K562 (cell line): ENCODE measurements around the gene NPM1. TPM values are rescaled to one million over a fixed set of nuclear protein-coding genes. Genes with fewer than 3 reads are reported as not detected.

ENCODE experiments used
- CHD7 ChIP-seq: fragments of 200-600 bp; sonication (generic); IDR thresholded peaks from one replicate; pipeline ENCODE4 v1.6.1; 2012; ENCODE audit warnings: mild to moderate bottlenecking, low read depth, low read length, inconsistent platforms
- ZBTB7A ChIP-seq: IDR thresholded peaks from 2 replicates; pipeline ENCODE4 v1.6.1; 2011; ENCODE audit warnings: low read depth, mild to moderate bottlenecking, low read length, moderate library complexity, borderline replicate concordance; ENCODE audit not compliant: control insufficient read depth
- polyA plus RNA-seq, 8 experiments: library from polyadenylated mRNA; depleted of rRNA in 4 of 8; stranded (reverse) in 5 of 8; unstranded in 3 of 8; fragments of >200 nt; fragmentation: Nextera tagmentation in 2 of 8; fragmentation: Illumina TruSeq in 1 of 8; extraction: Ambion mirVana in 2 of 8; extraction: Trizol in 1 of 8; gene quantifications; 2 replicates each; pipeline versions ENCODE4 v1.2.1 to v1.2.3, GENCODE V29; 2011 to 2014; ENCODE audit warnings: inconsistent platforms in 1 of 8, missing spikeins in 1 of 8
- total RNA-seq, 7 experiments: library from RNA; depleted of rRNA in 6 of 7; stranded (reverse); fragments of >200 nt in 6 of 7; fragmentation: Illumina TruSeq in 2 of 7; extraction: Trizol in 2 of 7; gene quantifications; 2 replicates each; pipeline versions ENCODE4 v1.2.1 to v1.2.3, GENCODE V29; 2011 to 2021; ENCODE audit warnings: low replicate concordance in 1 of 7

Gene NPM1
- total and polyA plus RNA-seq, 9 of the 15 experiments (the other 6 are each of a cell fraction or from before 2014, with no cell fraction given): 2,438 to 6,909 (median 5,639) TPM

DNA sequence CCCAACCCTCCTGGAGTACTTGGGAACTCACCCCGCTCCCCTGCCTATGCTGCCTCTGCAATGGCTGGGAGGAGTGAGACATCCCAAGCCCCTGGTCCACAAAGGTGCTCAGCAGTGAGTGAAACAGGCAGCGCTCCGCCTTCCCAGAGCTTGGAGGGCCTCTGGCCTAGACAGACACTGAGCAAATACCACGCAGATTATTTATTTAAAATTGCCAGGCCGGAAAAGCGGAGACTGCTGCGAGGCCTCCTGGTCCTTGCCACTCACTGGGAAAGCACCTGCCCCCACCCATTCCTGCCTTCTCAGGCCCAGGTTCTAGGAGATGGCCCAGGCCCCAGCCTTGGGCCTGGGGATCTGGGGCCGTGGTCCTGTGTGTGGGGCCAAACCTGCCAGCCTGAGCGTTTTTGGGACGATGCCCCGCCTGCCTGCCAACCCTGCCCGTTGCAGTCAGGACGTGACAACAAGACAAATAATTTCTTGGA, 49.2 kb downstream of the NPM1 start (continued):
- TF ChIP-seq CHD7 (no peak), ZBTB7A (no peak)
- TF ChIP-seq, all 486 proteins: peak for 0
